ENCODE data around the gene PPM1A. TPM values are rescaled to one million over a fixed set of nuclear protein-coding genes. Genes with fewer than 3 reads are reported as not detected.

PPM1A gene
- total and polyA plus RNA-seq, 2 of the 13 experiments (the other 11 are each of a cell fraction or from before 2014, with no cell fraction given): 23.3 to 29.8 TPM

DNA sequence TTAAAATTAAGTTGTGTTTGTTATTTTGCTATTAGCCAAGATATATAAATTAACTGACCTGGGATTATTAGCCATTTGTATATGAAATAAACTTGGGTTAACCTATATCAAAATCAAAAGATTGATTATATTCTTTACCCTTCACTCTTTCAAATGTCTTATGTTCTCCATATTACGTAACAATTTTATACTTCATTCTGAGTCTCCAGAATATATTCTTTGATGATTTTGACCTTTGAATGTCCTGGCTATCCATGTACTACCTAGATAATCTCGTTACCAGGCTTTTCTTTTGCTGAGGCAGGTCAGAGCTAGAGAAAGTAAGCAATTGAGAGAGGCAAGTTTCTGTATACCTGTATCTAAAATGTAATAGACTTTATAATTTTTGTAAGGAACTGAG, 3.6 kb downstream of the PPM1A start:
- no peak overlapping the region for H3K4me3 ChIP-seq (replicated peaks in 1 of 3; ENCODE audit: insufficient read depth in 1 of 3, low read depth in 2 of 3, low read length in 3 of 3)

More for the DNA sequence above, 3.6 kb downstream of the PPM1A start:
- in situ Hi-C loops (cut with HindIII; ENCODE audit: extremely low pct_ligation_motif_present, low pct_unique_long_range_greater_than_20kb) (no loop called here), intact Hi-C loops (cut with micrococcal nuclease; ENCODE audit: unreplicated experiment) (no loop called here)
- no peaks in the 10 kb centered on the region for H3K9me3 ChIP-seq (ENCODE audit: low read length)
- no peak overlapping the region for H3K9ac ChIP-seq (ENCODE audit: insufficient read depth, low read depth, low read length)
- WGBS (ENCODE audit: low lambda C conversion rate): 72% methylated on average over 2 of the region's 2 CpGs
- H3K4me1 ChIP-seq (ENCODE audit: insufficient read depth, low read length): peaks cover 50% of the 10 kb centered on the region
- H2AFZ ChIP-seq (ENCODE audit: low read length): no peak overlapping the region
- no peaks in the 10 kb centered on the region; a peak in 1 of 5 replicates for H3K27me3 ChIP-seq (ENCODE audit: control insufficient read depth in 1 of 2, insufficient read depth in 2 of 2, low read length in 2 of 2)
- TF ChIP-seq TMF1 (CRISPR knock-in tag; IDR thresholded peaks at IDR 0.05; ENCODE audit: low read depth) (no peak), ZNF451 (CRISPR knock-in tag; IDR thresholded peaks at IDR 0.05) (no peak), U2AF2 (IDR thresholded peaks at IDR 0.05; ENCODE audit: low read depth, low read length) (no peak), DMAP1 (CRISPR knock-in tag; IDR thresholded peaks at IDR 0.05) (no peak), ZNF264 (CRISPR knock-in tag; IDR thresholded peaks at IDR 0.05) (no peak), TSC22D2 (CRISPR knock-in tag; IDR thresholded peaks at IDR 0.05; ENCODE audit: borderline replicate concordance) (no peak), ZNF75D (CRISPR knock-in tag; IDR thresholded peaks at IDR 0.05; ENCODE audit: borderline replicate concordance) (no peak), ZNF207 (IDR thresholded peaks at IDR 0.05; ENCODE audit: borderline replicate concordance) (no peak), ZKSCAN5 (CRISPR knock-in tag; IDR thresholded peaks at IDR 0.05) (no peak), NCOR1 (IDR thresholded peaks at IDR 0.05; ENCODE audit: borderline replicate concordance, low read length) (no peak), ZNF816 (CRISPR knock-in tag; IDR thresholded peaks at IDR 0.05; ENCODE audit: borderline replicate concordance) (no peak)
- TF ChIP-seq, protein P1, sequence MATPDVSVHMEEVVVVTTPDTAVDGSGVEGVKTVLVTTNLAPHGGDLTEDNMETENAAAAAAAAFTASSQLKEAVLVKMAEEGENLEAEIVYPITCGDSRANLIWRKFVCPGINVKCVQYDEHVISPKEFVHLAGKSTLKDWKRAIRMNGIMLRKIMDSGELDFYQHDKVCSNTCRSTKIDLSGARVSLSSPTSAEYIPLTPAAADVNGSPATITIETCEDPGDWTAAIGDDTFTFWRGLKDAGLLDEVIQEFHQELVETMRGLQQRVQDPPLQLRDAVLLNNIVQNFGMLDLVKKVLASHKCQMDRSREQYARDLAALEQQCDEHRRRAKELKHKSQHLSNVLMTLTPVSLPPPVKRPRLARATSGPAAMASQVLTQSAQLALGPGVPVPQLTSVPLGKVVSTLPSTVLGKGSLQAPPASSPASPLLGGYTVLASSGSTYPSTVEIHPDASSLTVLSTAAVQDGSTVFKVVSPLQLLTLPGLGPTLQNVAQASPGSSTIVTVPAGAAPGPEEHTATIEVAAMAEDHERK (CRISPR knock-in tag; IDR thresholded peaks at IDR 0.05; ENCODE audit: low read depth): no peak
- TF ChIP-seq, protein P2, sequence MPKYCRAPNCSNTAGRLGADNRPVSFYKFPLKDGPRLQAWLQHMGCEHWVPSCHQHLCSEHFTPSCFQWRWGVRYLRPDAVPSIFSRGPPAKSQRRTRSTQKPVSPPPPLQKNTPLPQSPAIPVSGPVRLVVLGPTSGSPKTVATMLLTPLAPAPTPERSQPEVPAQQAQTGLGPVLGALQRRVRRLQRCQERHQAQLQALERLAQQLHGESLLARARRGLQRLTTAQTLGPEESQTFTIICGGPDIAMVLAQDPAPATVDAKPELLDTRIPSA (CRISPR knock-in tag; IDR thresholded peaks at IDR 0.05; ENCODE audit: borderline replicate concordance): no peak
- TF ChIP-seq, protein P3, sequence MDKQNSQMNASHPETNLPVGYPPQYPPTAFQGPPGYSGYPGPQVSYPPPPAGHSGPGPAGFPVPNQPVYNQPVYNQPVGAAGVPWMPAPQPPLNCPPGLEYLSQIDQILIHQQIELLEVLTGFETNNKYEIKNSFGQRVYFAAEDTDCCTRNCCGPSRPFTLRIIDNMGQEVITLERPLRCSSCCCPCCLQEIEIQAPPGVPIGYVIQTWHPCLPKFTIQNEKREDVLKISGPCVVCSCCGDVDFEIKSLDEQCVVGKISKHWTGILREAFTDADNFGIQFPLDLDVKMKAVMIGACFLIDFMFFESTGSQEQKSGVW (CRISPR knock-in tag; IDR thresholded peaks at IDR 0.05; ENCODE audit: borderline replicate concordance): no peak
- TF ChIP-seq, protein P4, sequence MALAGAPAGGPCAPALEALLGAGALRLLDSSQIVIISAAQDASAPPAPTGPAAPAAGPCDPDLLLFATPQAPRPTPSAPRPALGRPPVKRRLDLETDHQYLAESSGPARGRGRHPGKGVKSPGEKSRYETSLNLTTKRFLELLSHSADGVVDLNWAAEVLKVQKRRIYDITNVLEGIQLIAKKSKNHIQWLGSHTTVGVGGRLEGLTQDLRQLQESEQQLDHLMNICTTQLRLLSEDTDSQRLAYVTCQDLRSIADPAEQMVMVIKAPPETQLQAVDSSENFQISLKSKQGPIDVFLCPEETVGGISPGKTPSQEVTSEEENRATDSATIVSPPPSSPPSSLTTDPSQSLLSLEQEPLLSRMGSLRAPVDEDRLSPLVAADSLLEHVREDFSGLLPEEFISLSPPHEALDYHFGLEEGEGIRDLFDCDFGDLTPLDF (CRISPR knock-in tag; IDR thresholded peaks at IDR 0.05): no peak
- peak overlapping the region; percentile 83; the same call in 1 of the 2 replicates for H3K4me2 ChIP-seq (ENCODE audit: low read depth, low read length)
- no peaks in the 10 kb centered on the region for H3K36me3 ChIP-seq (replicated peaks in 1 of 2; ENCODE audit: control insufficient read depth in 1 of 2, insufficient read depth in 2 of 2, low read length in 2 of 2)
- H3K27ac ChIP-seq (ENCODE audit: extremely low read length, insufficient read depth, low read length): no peak overlapping the region
- BruUV-seq (replicated peaks): no TSS peak
- DNase-seq (ENCODE audit: low spot score) (no peak), ATAC-seq (no peak), FAIRE-seq (no peak)
- ChIA-PET POLR2A (no interaction called here), CTCF (ENCODE audit: low intra/inter-chr PET ratio, low total read pairs) (no interaction called here)
- peaks cover 72% of the 10 kb centered on the region for H3K79me2 ChIP-seq (ENCODE audit: insufficient read depth, low read length)
- peaks cover 38% of the 10 kb centered on the region for H4K20me1 ChIP-seq (ENCODE audit: insufficient read depth, low read length)
